Heart left ventricle (tissue), 16 donors: ENCODE measurements around the gene SLC25A11. TPM values are rescaled to one million over a fixed set of nuclear protein-coding genes. Genes with fewer than 3 reads are reported as not detected.

ENCODE experiments used
- ATAC-seq, 4 donors: fragments of 200-7000 bp; cut with Tn5 transposase; one replicate each; pipeline ENCODE4 v1.9.1; 2020 to 2022; ENCODE audit warnings: moderate library complexity in 4 of 4, mild to moderate bottlenecking in 3 of 4, moderate number of reproducible peaks in 1 of 4
- DNase-seq, 5 donors: peaks; one replicate each; pipeline ENCODE4 v3.0.0-alpha.2; 2020
- H3K27ac ChIP-seq, 12 donors: fragments of 200-600 bp; sonication (generic) in 4 of 12; one replicate each; pipeline versions ENCODE4 v1.5.0 to v1.8.0; 2016 to 2022; ENCODE audit warnings: mild to moderate bottlenecking in 2 of 12
- H3K27me3 ChIP-seq, 9 donors: fragments of 200-600 bp; sonication (generic) in 2 of 9; one replicate each; pipeline versions ENCODE4 v1.5.1 to v1.8.0; 2016 to 2022; ENCODE audit warnings: mild to moderate bottlenecking in 3 of 9
- H3K36me3 ChIP-seq, 9 donors: fragments of 200-600 bp; sonication (generic) in 2 of 9; one replicate each; pipeline versions ENCODE4 v1.5.0 to v1.8.0; 2018 to 2022; ENCODE audit warnings: mild to moderate bottlenecking in 2 of 9
- H3K4me1 ChIP-seq, 12 donors: fragments of 200-600 bp; sonication (generic) in 4 of 12; one replicate each; pipeline versions ENCODE4 v1.5.0 to v1.8.0; 2016 to 2022; ENCODE audit warnings: mild to moderate bottlenecking in 3 of 12
- H3K4me3 ChIP-seq, 12 donors: fragments of 200-600 bp; sonication (generic) in 4 of 12; one replicate each; pipeline versions ENCODE4 v1.5.0 to v1.8.0; 2017 to 2022; ENCODE audit warnings: mild to moderate bottlenecking in 9 of 12, moderate library complexity in 4 of 12
- H3K9me3 ChIP-seq, 12 donors: fragments of 200-600 bp; sonication (generic) in 4 of 12; one replicate each; pipeline versions ENCODE4 v1.5.0 to v1.8.0; 2016 to 2022; ENCODE audit warnings: mild to moderate bottlenecking in 1 of 12
- CTCF ChIP-seq, 12 donors: fragments of 200-600 bp; sonication (generic) in 4 of 12; IDR thresholded peaks; one replicate each; pipeline versions ENCODE4 v1.5.0 to v1.8.0; 2018 to 2022; ENCODE audit warnings: antibody characterized with exemption in 12 of 12, mild to moderate bottlenecking in 5 of 12
- POLR2A ChIP-seq, 2 donors: fragments of 450-650 bp; IDR thresholded peaks; one replicate each; pipeline ENCODE4 v1.6.1; 2017; ENCODE audit warnings: antibody characterized with exemption in 2 of 2, mild to moderate bottlenecking in 2 of 2, moderate library complexity in 2 of 2
- WGBS, 4 donors: extraction: QIAGEN DNeasy Blood & Tissue Kit in 2 of 4; methylation state at CpG; one replicate each; pipeline versions ENCODE4 v1.1.5 to v1.1.7; 2013 to 2018; 5-methylcytosine and 5-hydroxymethylcytosine counted together
- intact Hi-C, 10 donors: fragments of 100-400 bp; cut with DNase I; formaldehyde crosslinking; loops; one replicate each; pipeline versions ENCODE4 v1.11.1 to v1.14.2; 2022
- polyA plus RNA-seq, 2 donors: library from polyadenylated mRNA; stranded (reverse); fragments of 200-250 nt; gene quantifications; one replicate each; pipeline ENCODE4 v1.2.3, GENCODE V29; 2013
- total RNA-seq, 9 donors: library from RNA; depleted of rRNA in 2 of 9; stranded (reverse); fragments of >200 nt in 2 of 9; fragmentation: NEBNext Ultra II Directional in 3 of 9; extraction: Animal tissue kit (Norgen Biotek cat#: 25700) in 3 of 9; gene quantifications; one replicate each; pipeline versions ENCODE4 v1.1.0 to v1.2.4, GENCODE V29; 2016 to 2023
- donor health status: ischemic (EF 13 %, LVEDD 7.1; RV severe dilation, severe dysfunction).
- donor health status: healthy with polysubstance abuse.
- donor health status: DM: no; HTN: yes; CAD: no.
- donor health status: DM: no; HTN: no; CAD: no.
- donor health status: ischemic (EF 25% LVEDD 6.9; RV normal size, moderate dysfunction).
- donor health status: ischemic (EF 25% LVEDD 5.7; RV mildly dilated, moderate dysfunction).
- donor health status: healthy.
- donor health status: DM: yes; HTN: yes; CAD: no.
- donor health status: ischemic (EF 35%, LVEDD 5.7; RV mildly dilated, moderate dysfunction).
- donor health status: nonischemic (EF 11% LVEDD 7.7; RV severe dilation, severe dysfunction).
- donor health status: DM: yes; HTN: yes; CAD: no.
- donor health status: PGD.
- donor health status: ischemic (EF 29% LVEDD 5.4; RV normal size, mild dysfunction).
- donor health status: nonischemic (EF 23%, LVEDD 6.1; RV moderate dilation, normal function).

The SLC25A11 gene
- total and polyA plus RNA-seq, 11 donors, result 136 to 282 (median 168) TPM

- Histone ChIP-seq H3K4me1 (peaks cover 0 to 43% (median 1%) of the 10 kb centered on the region in 12 donors), H3K27ac (no peak overlapping the region), H3K27me3 (no peaks in the 10 kb centered on the region), H3K9me3 (no peaks in the 10 kb centered on the region), H3K36me3 (peaks cover 0 to 91% (median 81%) of the 10 kb centered on the region in 9 donors), H3K4me3 (no peak overlapping the region)
- TF ChIP-seq POLR2A (IDR thresholded peaks at IDR 0.05), result no peak
- peak; percentile 62 to 77 (median 68) for TF ChIP-seq CTCF (IDR thresholded peaks at IDR 0.05)
- ATAC-seq, result peak in 3 of 4 donors; percentile 48 to 59 (median 53)
- intact Hi-C loops, result loop anchor here in 8 of 10 donors (2.0 to 10.0 kb wide), 3 partner anchors 46 to 82 kb away; partner anchors contain the start of gene GP1BA (in 2 of the 8)
- WGBS, 4 donors, result 39 to 42% (median 40%) methylated on average over 6 of the region's 6 CpGs
- DNase-seq, result no peak
Observed at GRCh38 chr17:4980644-4981216, 40.9 kb upstream of the SLC25A11 start.

- peak overlapping the region in 1 of 12 donors; percentile 58 for H3K27ac ChIP-seq
- DNase-seq, result no peak
- intact Hi-C loops, result loop anchor here in 2 of 10 donors (2.0 to 5.0 kb wide), 2 partner anchors 41 to 84 kb away; no protein-coding TSS in a partner anchor
- TF ChIP-seq POLR2A (IDR thresholded peaks at IDR 0.05), result no peak
- H3K4me1 ChIP-seq, result peaks cover 0 to 51% (median 12%) of the 10 kb centered on the region in 12 donors
- peaks cover 0 to 96% (median 83%) of the 10 kb centered on the region in 9 donors for H3K36me3 ChIP-seq
- no peak overlapping the region for H3K4me3 ChIP-seq
- H3K9me3 ChIP-seq, result no peaks in the 10 kb centered on the region
- ATAC-seq, result peak in 1 of 4 donors; percentile 6
- no peaks in the 10 kb centered on the region for H3K27me3 ChIP-seq
Observed at GRCh38 chr17:4978726-4979125, 38.9 kb upstream of the SLC25A11 start.

GRCh38 chr17:4974115-4974670 is 34.3 kb upstream of the SLC25A11 start:
- intact Hi-C loops, result loop anchor here in 2 of 10 donors (5.0 kb wide), 2 partner anchors 37 to 57 kb away; no protein-coding TSS in a partner anchor
- Histone ChIP-seq H3K27ac (peak overlapping the region in 11 of 12 donors; percentile 47 to 82 (median 68)), H3K4me3 (no peak overlapping the region), H3K4me1 (peaks cover 0 to 50% (median 24%) of the 10 kb centered on the region in 12 donors), H3K9me3 (no peaks in the 10 kb centered on the region), H3K27me3 (no peaks in the 10 kb centered on the region), H3K36me3 (peaks cover 0 to 98% (median 93%) of the 10 kb centered on the region in 9 donors)
- TF ChIP-seq CTCF (IDR thresholded peaks at IDR 0.05) (no peak), POLR2A (IDR thresholded peaks at IDR 0.05) (peak in 1 of 2 donors; percentile 42)
- ATAC-seq (peak; percentile 80 to 87 (median 84)), DNase-seq (peak in 4 of 5 donors; percentile 63 to 89 (median 74))
- 58 to 77% (median 61%) methylated on average over 9 of the region's 9 CpGs for WGBS, 4 donors

- ATAC-seq (peak in 1 of 4 donors; percentile 2), DNase-seq (no peak)
- WGBS, 4 donors, result 82 to 88% (median 85%) methylated on average over 10 of the region's 10 CpGs
- intact Hi-C loops, result loop anchor here in 2 of 10 donors (5.0 kb wide), 2 partner anchors 36 to 56 kb away; no protein-coding TSS in a partner anchor
- Histone ChIP-seq H3K27ac (peak overlapping the region in 11 of 12 donors; percentile 47 to 82 (median 68)), H3K4me1 (peaks cover 0 to 51% (median 31%) of the 10 kb centered on the region in 12 donors), H3K36me3 (peaks cover 0 to 92% (median 86%) of the 10 kb centered on the region in 9 donors), H3K27me3 (no peaks in the 10 kb centered on the region), H3K9me3 (no peaks in the 10 kb centered on the region), H3K4me3 (no peak overlapping the region)
- TF ChIP-seq POLR2A (IDR thresholded peaks at IDR 0.05) (no peak), CTCF (IDR thresholded peaks at IDR 0.05) (no peak)
Observed at GRCh38 chr17:4973256-4974114, 33.6 kb upstream of the SLC25A11 start.
